ENCODE data around the gene MORN5.

The MORN5 gene

DNA sequence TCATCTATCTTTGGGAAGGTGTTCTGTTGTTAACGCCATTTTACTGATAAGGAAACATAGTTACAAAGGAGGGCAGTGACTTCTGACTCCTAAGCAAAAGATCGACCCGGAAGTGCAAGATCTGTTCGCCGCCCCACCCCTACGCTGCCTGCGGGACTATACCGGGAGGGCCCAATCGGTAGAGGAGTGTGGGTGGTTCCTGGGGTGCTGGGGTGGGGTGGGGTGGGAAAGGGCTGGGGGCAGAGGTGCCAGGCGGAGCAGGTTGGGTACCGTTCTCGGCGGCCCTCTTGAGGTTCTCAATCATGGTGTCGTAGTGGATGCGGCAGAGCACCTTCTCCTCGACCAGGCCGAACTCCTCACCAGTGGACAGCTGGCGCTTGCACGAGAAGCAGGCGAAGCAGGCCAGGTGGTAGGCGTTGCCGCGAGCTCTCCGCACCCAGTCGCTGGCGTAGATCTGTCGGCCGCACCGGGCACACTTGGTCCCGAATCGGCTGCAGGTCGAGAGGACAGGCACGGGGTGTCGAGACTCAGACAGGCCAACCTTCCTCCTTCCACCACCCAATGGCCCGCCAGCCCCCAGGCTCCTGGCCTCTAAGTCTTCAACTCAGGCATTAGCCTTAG lies 57.2 kb downstream of the MORN5 start:
- no peak for DNase-seq (ENCODE audit: low spot score)

DNA sequence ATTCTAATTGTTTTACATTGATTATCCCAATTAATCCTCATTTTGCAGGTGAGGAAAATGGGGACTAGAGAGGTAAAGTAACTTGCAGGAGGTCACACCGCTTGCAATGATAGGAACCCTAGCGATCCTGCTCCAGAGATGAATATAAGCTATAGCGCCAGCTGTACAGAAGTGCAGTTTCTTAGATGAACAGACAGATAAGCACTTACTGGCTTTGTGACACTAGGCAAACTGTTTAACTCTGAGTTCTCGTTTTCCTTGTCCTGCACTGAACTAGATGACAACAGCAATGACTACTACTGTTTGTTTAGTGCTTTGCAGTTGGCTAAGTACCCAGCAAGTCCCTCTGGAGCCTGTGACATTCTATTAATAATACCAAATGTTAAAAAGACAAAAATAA lies 57.9 kb downstream of the MORN5 start:
- DNase-seq (ENCODE audit: low spot score) = no peak

DNA sequence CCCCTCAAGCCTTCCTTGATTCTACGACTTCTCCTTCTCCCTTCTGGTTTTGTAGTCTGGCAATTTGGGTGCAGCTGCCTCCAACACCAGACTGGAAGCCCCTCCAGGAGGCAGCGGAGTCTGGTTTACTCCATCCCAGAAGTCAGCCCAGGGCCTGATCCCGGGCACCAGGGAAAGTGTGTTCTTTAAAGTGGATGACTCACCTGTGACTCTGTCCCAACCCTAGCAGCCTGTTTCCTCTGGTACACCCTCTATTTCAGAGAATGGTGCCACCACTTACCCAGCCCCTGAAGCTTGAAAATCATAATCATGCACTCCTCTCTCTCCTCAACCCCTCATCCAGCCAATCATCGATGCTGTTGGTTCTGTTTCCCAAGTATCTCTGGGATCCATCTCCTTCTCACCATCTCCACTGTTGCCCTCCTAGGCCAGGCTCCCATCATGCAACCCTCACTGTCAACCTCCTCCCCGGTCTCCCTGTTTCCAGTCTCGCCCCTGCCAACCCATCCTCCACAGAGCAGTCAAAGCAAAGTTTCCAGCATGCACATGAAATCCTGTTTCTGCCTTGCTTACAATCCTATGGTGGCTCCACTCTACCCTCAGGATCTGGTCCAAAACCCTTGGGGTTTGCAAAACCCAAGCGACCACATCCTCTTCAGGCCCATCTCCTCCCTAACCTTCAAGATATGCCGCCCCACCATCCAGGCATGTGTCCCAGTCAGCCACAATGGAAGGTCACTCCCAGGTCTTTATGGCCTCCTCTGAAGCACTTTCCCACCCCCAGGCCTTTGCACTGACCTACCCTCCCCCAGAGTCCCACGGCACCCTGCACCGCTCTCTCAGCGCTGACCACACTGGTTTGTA lies 58.6 kb downstream of the MORN5 start:
- no peak for DNase-seq (ENCODE audit: low spot score)

DNA sequence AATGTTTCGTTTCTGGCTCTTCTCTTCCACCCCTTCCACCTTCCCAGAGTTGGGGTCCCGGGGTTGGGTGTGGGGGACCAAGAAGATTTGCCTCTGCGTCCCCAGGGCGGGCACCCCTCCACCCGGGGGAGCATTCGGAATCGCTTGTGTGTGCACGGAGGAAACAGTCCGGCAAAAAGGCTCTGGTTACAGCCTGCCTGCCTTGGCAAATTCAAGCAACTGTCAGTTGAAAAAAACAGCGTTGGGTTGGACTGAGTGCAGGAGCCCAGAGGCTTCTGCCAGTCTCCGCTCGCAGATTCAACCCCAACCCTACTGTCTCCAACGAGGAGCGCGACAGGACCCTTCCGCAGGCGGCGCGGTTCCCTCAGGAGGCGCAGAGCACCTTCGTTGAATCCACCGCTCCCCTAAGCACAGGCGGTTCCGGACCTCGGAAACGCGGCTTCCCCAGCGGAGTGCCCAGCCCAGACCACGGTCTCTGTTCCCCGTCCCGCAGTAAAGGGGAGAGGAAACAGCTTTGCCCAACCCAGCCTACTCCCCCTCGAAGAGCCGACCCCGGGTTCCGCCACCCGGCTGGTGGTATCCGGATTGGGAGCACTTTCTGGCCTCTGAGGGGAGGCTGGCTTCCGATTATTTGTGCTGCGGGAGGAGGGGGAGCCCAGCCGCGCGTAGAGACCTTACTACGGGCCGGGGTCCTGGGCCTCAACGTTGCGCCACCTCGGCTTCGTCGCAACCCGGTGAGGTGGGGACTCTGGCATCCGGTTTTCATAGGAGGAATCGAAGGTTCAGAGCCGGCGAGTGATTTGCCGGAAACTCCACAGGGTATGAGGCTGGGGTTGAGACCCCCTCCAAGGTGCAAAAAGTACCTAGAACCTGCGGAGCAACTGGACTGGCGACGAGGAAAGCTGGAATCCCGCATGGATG lies 59.5 kb downstream of the MORN5 start:
- no peak for DNase-seq (ENCODE audit: low spot score)

DNA sequence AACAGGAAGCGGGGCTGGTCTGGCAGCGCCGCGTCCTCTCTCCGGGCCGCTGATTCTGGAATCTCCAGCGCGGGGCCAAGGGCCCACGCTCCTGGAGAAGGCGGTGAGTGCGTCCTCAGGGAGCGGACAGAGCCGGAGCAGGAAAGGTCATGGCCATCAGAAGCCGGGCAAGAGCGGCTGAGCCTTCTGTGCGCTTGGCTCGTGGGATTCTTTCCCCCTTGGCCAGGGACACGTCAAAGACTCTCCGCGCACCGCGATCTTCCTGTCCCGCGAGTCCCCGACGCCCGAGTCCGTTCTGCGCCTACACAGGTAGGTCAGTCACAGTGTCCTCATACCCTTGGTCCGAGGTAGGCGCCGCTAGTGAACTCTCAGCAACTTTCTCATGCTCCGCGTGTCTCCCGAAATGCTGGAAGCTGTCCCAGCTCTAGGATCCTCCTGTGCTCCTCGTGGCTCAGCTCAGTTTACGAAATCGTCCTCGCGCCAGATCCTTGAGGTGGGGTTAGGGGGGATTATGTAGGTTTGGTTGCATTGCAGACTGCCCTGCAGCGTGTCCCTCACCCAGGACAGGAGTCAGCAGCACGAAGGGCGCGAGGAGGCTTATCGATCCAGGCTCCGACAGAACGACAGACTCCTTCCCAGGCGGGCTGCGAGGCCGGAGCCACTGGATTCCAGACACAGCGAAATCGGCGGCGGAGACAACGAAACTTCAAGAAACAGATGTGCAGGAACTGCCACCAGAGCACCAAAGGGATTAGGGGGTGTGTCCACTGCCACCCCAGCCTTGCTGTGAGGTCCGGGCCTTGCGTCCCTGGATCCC lies 60.4 kb downstream of the MORN5 start:
- no peak for DNase-seq (ENCODE audit: low spot score)

DNA sequence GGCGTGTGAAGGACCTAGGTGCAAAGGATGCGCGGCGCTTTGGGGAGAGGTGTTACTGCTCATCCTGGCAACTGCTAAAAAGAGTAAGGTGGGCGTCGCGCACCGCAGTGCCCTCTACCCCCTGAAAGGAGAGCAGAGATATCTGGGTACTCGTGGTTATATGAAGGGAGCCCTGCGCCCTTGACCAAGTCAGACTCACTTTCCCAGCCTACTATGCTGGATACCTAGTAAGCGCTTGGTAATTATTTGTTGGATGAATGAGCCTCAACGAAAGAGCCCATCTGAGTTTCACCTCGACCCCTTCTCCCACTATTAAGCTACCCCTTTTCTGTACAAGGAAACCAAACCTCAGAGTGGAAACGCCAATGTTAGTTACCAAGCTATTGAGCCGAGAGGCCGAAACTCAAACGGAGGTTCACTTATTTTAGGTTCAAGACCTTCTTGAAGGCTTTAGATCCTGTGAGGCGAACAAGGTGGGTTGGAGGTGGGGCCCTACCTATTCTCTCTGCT lies 61.0 kb downstream of the MORN5 start:
- DNase-seq (ENCODE audit: low spot score) = no peak

DNA sequence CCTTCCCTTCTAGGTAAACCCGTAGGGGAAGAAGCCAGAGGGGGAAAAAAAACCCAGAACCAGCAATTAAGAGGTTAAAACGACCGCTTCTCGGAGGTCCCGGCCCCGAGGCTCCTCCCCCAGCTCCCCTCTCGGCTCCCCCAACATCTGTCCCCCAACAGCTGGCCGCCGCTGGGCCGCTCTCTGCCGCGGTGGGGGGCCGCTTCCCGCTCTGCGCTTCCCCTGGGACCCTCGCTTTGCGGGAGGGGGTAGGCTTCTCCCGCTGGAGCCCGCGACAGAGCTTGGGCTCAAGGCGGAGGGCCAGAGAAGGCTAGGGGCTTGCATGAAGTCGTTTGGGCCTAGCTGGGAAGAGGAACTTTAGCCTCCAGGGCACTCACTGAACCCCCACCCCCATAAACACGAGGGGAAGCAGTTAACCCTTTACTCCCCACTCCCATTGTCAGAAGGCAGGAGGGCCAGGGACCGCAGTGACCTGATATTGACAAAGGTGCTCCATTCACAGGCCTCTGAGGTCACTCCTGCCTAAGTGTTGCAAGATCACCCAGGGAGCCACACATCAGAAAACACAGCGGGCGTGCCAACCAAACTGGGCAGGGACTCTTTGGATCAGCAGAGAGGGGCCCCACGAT lies 61.6 kb downstream of the MORN5 start:
- no peak for DNase-seq (ENCODE audit: low spot score)

DNA sequence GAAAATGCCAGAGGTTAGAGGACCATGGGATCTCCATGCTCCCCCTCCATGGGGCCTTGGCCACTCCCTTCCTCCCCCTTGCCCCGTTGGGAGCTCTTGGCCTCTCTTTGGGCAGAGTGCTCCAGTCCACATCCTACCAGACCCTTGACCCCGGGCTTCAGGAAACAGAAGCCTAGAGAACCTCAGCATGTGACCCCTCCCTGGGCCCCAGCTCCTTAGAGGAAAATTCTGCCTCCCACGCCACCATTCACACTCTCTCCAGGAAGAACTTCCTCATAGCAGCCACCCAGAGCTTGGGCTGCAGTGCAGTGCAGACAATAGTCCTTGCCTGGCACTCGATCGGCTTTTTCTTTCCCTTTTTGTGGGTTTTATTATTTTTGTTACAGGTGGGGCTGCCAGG lies 63.1 kb downstream of the MORN5 start:
- DNase-seq (ENCODE audit: low spot score) = no peak

DNA sequence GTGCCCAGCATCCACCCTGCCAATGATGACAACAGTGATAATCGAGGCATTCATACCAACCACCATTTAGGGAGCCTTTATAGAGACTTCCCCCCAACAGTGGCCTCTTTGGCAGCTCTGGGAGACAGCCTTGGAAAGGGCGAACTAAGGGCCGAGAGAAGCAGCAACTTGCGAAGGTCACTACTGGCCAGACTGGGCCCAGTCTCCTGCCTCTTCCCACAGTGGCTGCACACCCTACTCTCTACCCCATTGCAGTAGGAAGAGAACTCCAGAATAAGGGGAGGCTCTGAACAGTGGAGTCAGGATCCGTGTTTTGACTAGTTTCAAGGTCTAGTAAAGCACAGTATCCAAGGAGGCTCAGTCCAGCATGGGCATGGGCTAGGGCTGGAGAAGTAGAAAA lies 63.7 kb downstream of the MORN5 start:
- no peak for DNase-seq (ENCODE audit: low spot score)

DNA sequence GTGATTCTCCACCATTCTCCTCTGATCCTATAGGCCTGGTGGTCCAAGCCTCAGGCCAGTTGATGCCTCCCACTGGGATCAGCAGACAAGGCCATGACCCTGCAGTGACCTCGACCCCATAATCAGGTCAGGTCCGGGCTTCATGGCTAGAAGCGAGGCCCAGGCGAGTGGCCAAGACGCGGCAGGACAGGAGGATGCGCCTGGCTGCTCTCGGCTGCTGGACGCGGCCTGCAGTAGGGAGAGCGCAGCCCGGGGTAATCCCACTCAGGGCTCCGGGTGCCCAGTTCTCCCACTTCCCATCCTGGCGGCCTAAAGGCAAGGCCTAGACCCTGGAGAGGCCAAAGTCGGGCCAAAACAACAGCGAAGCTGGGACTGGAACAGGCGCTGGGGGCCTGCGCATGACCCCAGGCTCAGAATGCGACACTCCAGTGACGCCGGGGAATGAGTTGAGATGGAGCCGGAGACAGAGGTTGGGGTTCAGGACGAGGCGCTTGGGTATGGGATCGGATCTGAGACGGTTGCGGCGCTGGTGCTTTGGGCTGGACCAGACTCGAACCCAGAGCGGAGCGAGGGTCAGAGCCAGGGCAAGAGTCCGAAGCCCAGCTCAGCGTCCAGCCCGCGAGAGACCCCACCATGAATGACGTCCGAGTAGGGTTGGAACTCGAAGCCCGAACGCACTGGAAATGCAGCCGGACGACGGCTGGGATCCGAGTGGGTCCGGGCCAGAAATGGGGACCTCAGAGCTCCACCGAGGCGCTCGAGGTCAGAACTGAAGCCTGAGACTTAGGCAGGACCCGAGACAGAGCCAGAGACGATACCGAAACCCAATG lies 65.8 kb downstream of the MORN5 start:
- no peak for DNase-seq (ENCODE audit: low spot score)

DNA sequence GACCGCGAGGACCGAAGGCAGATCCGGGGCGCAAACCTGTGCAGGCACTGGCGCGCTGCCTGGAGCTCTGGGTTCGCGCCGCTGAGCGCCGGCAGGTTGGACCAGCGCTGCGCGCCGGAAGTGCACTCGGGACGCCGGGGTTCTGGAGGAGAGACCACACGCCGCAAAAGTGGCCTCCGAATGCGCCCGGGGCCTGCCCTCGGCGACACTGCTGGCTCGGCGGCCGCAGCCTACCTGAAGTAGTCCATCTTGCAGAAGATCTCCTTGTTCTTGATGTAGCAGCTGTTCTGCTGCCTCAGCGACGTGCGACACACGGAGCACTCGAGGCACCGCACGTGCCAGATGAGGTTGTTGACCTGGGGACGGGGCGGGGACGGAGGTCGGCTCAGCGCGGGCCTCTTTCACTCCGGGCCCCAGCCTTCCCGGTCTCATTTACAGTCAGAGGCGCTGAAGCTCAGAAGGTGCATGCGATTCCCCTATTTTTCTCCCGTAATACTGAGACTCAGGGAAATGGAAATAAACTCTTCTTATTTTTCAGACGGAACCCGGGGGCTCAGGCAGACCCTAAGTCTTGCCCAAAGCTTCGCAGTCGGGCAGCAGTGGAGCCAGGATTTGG lies 66.5 kb downstream of the MORN5 start:
- no peak for DNase-seq (ENCODE audit: low spot score)

DNA sequence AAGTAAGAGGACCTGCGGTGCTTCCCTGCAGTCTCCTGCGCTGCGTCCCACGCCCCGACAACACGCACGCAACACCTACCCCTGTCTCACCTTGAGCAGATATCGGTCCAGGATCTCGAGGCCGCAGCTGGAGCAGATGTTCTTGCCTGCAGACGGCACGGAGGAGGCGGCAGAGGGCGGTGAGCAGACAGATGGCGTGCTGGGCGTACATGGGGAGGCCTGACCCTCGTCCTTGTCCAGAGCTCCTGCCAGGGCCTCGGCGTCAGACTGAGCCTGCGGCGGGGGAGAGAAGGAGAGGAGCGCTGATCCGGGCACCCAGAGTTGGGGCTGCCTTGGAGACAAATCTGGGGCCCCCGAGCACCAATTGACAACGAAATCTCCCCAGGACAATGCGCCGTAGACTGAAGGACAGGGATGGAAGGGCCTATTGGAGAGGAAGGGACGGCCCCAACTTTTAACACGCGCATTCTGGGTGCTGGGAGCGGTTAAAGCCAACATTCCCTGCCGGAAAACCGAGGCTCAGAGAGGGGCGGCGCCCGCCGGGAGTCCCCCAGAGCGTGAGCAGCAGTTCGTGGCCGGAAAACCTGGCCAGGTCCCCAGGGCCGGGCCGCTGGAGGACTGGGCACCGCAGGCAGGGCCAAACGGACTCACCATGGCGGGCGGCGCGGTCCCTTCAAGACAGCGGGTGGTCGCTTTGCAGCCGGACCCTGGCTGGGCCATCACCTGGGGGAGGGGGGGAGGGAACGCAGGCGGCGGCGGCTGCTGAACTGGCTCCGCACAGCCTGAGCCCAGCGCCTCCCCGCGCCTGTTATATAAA lies 67.3 kb downstream of the MORN5 start:
- no peak for DNase-seq (ENCODE audit: low spot score)

DNA sequence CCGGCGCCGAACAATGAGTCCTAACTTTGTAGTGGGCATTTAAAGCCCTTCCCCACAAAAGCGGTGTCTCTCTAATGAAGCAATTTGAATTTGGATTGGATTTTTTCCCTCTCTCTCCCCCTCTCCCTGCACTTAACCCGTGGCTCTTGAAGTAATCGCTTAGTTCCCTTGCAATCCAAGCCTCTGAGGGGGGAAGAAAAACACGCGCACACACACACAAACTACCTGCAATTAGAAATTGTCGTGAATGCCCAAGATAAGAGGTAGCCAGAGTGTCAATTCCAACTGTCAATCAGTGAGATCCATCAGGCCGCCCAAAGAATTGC lies 67.8 kb downstream of the MORN5 start:
- no peak for DNase-seq (ENCODE audit: low spot score)

DNA sequence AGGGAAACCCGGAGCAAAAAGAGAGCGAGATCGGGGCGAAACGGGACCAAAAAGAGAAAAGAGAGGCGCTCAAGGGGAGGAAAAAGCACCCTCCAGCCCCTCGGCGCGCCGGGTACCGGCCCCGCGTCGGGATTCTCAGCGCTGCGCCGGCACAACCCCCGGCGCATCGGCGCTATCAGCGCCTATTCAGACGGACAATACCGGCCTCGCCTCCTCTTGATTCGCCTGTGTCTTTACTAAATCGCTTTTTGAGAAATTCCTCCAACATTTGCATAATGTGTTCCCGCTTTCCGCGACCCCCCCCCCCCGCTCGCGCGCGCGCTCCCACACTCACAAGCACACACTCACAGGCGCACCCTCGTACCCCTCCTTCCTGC lies 68.5 kb downstream of the MORN5 start:
- DNase-seq (ENCODE audit: low spot score) = no peak

DNA sequence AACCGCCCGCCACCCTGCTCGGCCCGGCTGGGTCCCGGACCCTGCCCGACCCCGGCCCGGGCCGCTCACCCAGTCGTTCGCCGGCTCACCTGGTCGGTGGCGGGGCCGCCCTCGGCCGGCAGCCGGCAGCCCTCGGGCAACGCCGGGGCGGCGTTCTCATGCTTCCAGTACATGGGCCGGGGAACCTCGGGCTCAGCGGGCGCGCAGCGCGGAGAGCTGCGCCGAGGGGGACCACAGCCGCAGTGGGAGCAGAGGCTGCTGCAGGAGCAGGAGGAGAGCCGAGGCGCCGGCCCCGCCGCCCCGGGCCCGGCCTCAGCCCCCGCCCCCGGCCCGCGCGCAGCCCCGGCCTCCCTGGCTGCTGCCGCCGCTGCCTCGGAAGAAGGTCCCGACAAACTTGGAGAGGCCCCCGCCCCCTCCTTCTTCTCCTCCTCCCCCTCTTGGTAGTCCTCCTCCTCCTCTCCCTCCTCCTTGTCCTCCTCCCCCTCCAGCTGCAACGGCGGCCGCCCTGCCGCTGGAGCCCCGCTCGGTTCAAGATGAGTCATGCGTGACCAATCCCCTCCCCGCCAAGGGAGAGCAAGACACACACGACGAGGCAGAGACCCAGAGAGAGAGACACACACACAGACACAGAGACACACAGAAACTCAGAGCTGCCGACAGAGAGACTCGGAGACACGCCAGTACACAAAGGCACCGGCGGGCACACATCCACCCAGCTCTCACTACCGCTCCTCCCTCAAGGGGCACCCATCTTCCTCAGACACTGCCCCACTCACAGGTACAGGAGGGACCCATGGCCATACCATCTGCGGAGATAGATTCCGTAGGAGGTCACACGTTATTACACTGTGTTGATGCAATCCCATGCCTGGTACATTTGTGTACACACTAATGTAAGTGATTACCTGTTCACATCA lies 69.1 kb downstream of the MORN5 start, which contains the start of gene LHX6:
TSS of gene LHX6 (minus strand) at position 390 of the 917 bp plus-strand sequence. CDS start at position 173, 217 bp downstream.
- DNase-seq (ENCODE audit: low spot score) = no peak

DNA sequence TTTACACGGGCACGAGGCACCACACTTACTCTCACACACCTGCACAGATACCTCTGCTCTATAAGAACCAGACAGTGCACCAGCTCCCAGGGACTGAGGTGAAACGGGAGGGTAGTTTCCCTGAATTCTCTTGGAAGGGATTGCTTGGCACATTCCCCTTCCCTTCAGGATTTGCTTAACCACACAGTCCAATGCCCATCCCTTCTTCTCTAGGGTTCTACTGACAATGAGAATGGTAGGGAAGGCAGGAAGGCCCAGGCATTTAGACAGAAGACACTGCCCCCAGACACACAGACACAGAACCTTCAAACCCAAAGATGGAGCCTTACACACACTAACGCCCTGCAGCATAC lies 69.8 kb downstream of the MORN5 start:
- DNase-seq (ENCODE audit: low spot score) = no peak

DNA sequence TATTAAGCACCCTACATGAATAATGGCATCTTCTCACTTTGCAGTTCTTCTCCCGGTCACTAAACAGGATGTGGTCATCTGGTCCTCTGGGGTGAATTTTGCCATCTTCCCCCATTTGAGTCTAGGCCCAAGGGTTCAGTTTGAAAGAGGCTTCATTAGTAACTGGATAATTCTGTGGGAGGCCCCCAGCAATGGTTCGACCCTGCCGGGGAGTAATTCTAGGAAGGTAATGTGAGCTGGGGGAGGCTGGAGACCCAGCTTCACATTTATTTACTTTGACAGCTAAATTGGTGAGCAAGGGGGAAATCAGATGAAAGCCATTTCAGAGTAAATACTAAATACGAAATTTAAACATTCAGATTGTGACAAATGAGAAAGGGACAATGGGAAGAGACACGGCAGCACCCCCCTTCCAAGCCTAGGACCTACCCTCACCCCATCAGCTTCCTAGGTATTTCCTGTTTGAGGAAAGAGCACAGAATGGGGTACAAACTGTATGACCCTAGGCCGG lies 73.1 kb downstream of the MORN5 start:
- no peak for DNase-seq (ENCODE audit: low spot score)
